GM23248 (cell line): ENCODE results near the gene GASK1A. TPM values are rescaled to one million over a fixed set of nuclear protein-coding genes. Genes with fewer than 3 reads are reported as not detected.
"Not testable (repeated sequence)": the region's sequence is repeated elsewhere in the genome, so short reads cannot be mapped to it uniquely, and the experiment has no call there.

Experiments
- DNase-seq: peaks from one replicate; pipeline ENCODE4 v3.0.0-alpha.2; 2015
- H2AFZ ChIP-seq: fragments of 200-600 bp; sonication (generic); 2 replicates; pipeline ENCODE4 v1.6.1; 2016; ENCODE audit warnings: antibody characterized with exemption
- H3F3A ChIP-seq: fragments of 200-600 bp; sonication (generic); 2 replicates; pipeline ENCODE4 v1.6.1; 2016; ENCODE audit warnings: mild to moderate bottlenecking, antibody characterized with exemption, mixed run types; ENCODE audit not compliant: insufficient read depth
- H3K27ac ChIP-seq: fragments of 200-600 bp; sonication (generic); 2 replicates; pipeline ENCODE4 v1.5.1; 2016; ENCODE audit warnings: mild to moderate bottlenecking
- H3K27me3 ChIP-seq: fragments of 200-600 bp; sonication (generic); replicated peaks from 2 replicates; pipeline ENCODE4 v1.6.1; 2016; ENCODE audit warnings: mild to moderate bottlenecking; ENCODE audit not compliant: insufficient read depth
- H3K36me3 ChIP-seq: fragments of 200-600 bp; sonication (generic); 2 replicates; pipeline ENCODE4 v1.6.1; 2016; ENCODE audit warnings: low read depth, mild to moderate bottlenecking
- H3K4me1 ChIP-seq: fragments of 200-600 bp; sonication (generic); 2 replicates; pipeline ENCODE4 v1.6.1; 2016; ENCODE audit warnings: mild to moderate bottlenecking; ENCODE audit not compliant: insufficient read depth
- H3K4me2 ChIP-seq: fragments of 200-600 bp; sonication (generic); one replicate; pipeline ENCODE4 v1.6.1; 2016; ENCODE audit warnings: mild to moderate bottlenecking; ENCODE audit not compliant: unreplicated experiment
- H3K4me3 ChIP-seq: fragments of 200-600 bp; sonication (generic); 2 replicates; pipeline ENCODE4 v1.5.1; 2016; ENCODE audit warnings: mild to moderate bottlenecking
- H3K79me2 ChIP-seq: fragments of 200-600 bp; sonication (generic); 2 replicates; pipeline ENCODE4 v1.6.1; 2016; ENCODE audit warnings: mild to moderate bottlenecking; ENCODE audit not compliant: insufficient read depth
- H3K9ac ChIP-seq: fragments of 200-600 bp; sonication (generic); 2 replicates; pipeline ENCODE4 v1.6.1; 2016; ENCODE audit warnings: mild to moderate bottlenecking
- H3K9me2 ChIP-seq: fragments of 200-600 bp; sonication (generic); 2 replicates; pipeline ENCODE4 v1.6.1; 2016; ENCODE audit warnings: mixed run types, mild to moderate bottlenecking, moderate library complexity; ENCODE audit not compliant: insufficient read depth
- H3K9me3 ChIP-seq: fragments of 200-600 bp; sonication (generic); one replicate; pipeline ENCODE4 v1.6.1; 2017; ENCODE audit warnings: low read depth
- H4K20me1 ChIP-seq: fragments of 200-600 bp; sonication (generic); 2 replicates; pipeline ENCODE4 v1.6.0; 2016; ENCODE audit not compliant: insufficient read depth
- EZH2 ChIP-seq: fragments of 200-600 bp; sonication (generic); IDR thresholded peaks from 2 replicates; pipeline ENCODE4 v1.6.1; 2018; ENCODE audit warnings: antibody characterized with exemption, mild to moderate bottlenecking; ENCODE audit not compliant: insufficient read depth, poor library complexity, severe bottlenecking
- EZH2phosphoT487 ChIP-seq: fragments of 200-600 bp; sonication (generic); IDR thresholded peaks from 2 replicates; pipeline ENCODE4 v1.6.1; 2018; ENCODE audit warnings: antibody characterized with exemption, moderate library complexity, mild to moderate bottlenecking, low read depth; ENCODE audit not compliant: insufficient read depth
- WGBS, 2 experiments: methylation state at CpG; one replicate each; pipeline ENCODE4 v1.1.6; 2015 to 2017; ENCODE audit warnings: low lambda C conversion rate in 2 of 2, low coverage in 1 of 2; ENCODE audit errors: missing lambda C conversion rate in 2 of 2; 5-methylcytosine and 5-hydroxymethylcytosine counted together
- in situ Hi-C: fragments of 300-500 bp; cut with MboI; formaldehyde crosslinking; loops from 2 replicates; pipeline ENCODE4 v1.15.0; 2020
- polyA plus RNA-seq: library from polyadenylated mRNA; unstranded; fragments of >200 nt; fragmentation: Nextera tagmentation; extraction: Ambion mirVana; gene quantifications from 2 replicates; pipeline ENCODE4 v1.2.1, GENCODE V29; 2016
- total RNA-seq: library from RNA; depleted of rRNA; stranded (reverse); fragments of >200 nt; shearing (Covaris generic); gene quantifications from 2 replicates; pipeline ENCODE4 v1.2.3, GENCODE V29; 2014

GASK1A gene
- total and polyA plus RNA-seq, 2 experiments from 2014 or later: 0.08 to 1.8 TPM

DNA sequence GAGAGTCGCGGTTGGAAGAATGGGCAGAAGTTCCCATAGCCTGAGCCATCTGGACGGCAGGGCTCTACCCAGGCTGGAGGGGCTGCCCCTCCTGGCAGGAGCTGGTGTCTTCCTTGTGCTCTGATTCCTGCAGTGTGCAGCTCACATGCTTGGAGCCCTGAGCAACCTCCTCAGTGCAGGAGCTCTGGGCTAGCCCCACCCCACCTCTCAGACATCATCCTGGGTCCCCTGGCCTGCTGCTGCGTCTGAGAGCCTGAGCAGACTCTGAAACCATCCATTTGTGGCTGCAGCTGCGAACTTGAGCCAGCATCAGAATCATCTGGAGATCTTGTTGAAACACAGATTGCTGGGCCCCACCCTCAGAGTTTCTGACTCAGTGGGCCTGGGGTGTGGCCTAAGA lies 84.0 kb downstream of the GASK1A start:
- in situ Hi-C loops: no loop called here
- no peak for TF ChIP-seq EZH2phosphoT487
- no peak for TF ChIP-seq EZH2
- Histone ChIP-seq H3K9me2 (no peaks in the 10 kb centered on the region), H3K27me3 (0 out of 2 replicates have a peak, but pooled peaks cover 4% of the 10 kb centered on the region), H2AFZ (no peak overlapping the region), H3K36me3 (no peaks in the 10 kb centered on the region), H3K9ac (no peak overlapping the region), H3K4me3 (no peak overlapping the region), H3K9me3 (no peaks in the 10 kb centered on the region), H3K27ac (no peak overlapping the region), H4K20me1 (no peaks in the 10 kb centered on the region), H3K4me2 (no peak overlapping the region), H3F3A (no peaks in the 10 kb centered on the region), H3K79me2 (no peaks in the 10 kb centered on the region), H3K4me1 (0 out of 2 replicates have a peak, but pooled peaks cover 3% of the 10 kb centered on the region)
- WGBS, 2 experiments: 61 to 66% methylated on average over 5 of the region's 5 CpGs
- no peak for DNase-seq

DNA sequence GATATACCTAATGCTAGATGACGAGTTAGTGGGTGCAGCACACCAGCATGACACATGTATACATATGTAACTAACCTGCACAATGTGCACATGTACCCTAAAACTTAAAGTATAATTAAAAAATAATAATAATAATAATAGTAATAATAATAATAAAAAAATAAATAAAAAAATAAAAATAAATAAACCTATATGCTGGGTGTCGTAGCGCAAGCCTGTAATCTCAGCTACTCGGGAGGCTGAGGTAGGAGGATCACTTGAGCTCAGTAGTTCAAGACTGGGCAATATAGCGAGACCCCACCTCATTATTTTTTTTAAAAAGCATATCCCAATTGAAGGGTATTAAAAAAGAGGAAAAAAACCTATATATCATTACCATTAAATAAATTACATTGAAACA lies 91.6 kb downstream of the GASK1A start:
- H3K79me2 ChIP-seq, H3K36me3 ChIP-seq, H3K4me1 ChIP-seq, H3F3A ChIP-seq, H3K4me3 ChIP-seq, DNase-seq, H2AFZ ChIP-seq, H3K27me3 ChIP-seq, in situ Hi-C loops, H4K20me1 ChIP-seq, H3K9ac ChIP-seq, H3K4me2 ChIP-seq, H3K9me3 ChIP-seq, H3K27ac ChIP-seq, H3K9me2 ChIP-seq: not testable (repeated sequence)
- WGBS, 2 experiments: 83 to 92% methylated on average over 4 of the region's 5 CpGs

DNA sequence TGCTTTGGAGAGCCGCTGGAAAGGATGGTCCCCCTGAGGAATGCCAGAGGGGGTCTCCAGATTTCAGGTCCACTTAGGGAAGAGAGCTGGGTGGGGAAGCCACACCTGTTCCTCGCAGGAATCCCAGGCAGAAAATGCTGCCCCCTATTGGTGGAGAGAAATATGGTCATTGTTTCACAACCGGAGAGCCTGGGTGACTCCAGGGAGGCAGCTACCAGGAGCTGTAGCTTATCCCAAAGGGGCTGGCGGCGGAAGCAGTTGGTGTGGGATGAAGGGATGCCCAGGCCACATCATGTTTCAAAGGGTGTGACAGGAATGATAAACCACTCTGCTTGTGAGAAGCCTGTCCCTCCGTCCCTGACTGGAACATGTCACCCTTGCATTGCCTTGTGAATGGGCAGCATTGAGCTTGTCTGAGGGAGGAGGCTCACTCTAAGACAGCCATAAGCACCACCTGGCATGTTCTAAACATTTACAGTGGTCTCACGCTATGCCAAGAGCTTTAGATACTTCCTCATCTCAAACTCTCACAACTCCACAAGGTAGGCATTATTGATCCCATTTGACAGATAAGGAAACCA lies 92.3 kb downstream of the GASK1A start:
- Histone ChIP-seq H3K4me3 (no peak overlapping the region), H3K79me2 (no peaks in the 10 kb centered on the region), H3K36me3 (no peaks in the 10 kb centered on the region), H2AFZ (no peak overlapping the region), H3K27ac (no peak overlapping the region), H3F3A (no peaks in the 10 kb centered on the region), H3K4me1 (no peaks in the 10 kb centered on the region), H3K9ac (no peak overlapping the region), H3K9me3 (no peaks in the 10 kb centered on the region), H4K20me1 (no peaks in the 10 kb centered on the region), H3K9me2 (no peaks in the 10 kb centered on the region), H3K27me3 (no peaks in the 10 kb centered on the region), H3K4me2 (no peak overlapping the region)
- in situ Hi-C loops: no loop called here
- TF ChIP-seq EZH2phosphoT487 (no peak), EZH2 (no peak)
- peak; percentile 8 for DNase-seq
- 70 to 71% methylated on average over 7 of the region's 7 CpGs for WGBS, 2 experiments

DNA sequence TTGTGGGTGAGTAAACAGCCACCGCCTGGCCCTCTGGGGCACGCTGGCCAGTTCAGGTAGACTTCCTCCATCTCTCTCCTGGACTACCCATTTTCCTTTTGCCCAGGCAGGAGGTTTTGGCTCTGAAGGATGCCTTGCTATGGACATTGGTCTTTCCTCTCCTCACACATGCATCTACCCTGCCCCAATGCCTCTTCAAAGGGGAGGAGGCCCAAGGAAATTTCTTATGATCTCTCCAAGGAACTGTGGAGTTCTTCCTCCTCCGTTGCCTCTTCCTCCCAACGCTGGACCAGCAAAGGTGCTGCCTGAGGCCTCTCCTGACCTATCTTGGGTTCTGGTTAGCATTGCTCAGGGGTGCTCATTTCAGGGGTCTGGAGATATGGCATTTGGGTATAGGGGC lies 93.2 kb downstream of the GASK1A start:
- Histone ChIP-seq H3K4me2 (no peak overlapping the region), H3K4me3 (no peak overlapping the region), H3K36me3 (no peaks in the 10 kb centered on the region), H3F3A (no peaks in the 10 kb centered on the region), H3K27me3 (no peaks in the 10 kb centered on the region), H4K20me1 (no peaks in the 10 kb centered on the region), H3K4me1 (no peaks in the 10 kb centered on the region), H3K79me2 (no peaks in the 10 kb centered on the region), H3K9ac (no peak overlapping the region), H3K9me3 (no peaks in the 10 kb centered on the region), H3K9me2 (no peaks in the 10 kb centered on the region), H2AFZ (no peak overlapping the region), H3K27ac (no peak overlapping the region)
- WGBS, 2 experiments: 58 to 68% methylated on average over 4 of the region's 4 CpGs
- TF ChIP-seq EZH2 (no peak), EZH2phosphoT487 (no peak)
- in situ Hi-C loops: no loop called here
- no peak for DNase-seq
